Cerebellar nuclear complex (tissue), 1 donor: Measurements from ENCODE around the gene LIPK.
"Not testable (repeated sequence)": the region's sequence is repeated elsewhere in the genome, so short reads cannot be mapped to it uniquely, and the experiment has no call there.

Source experiments
- DNase-seq, 2 experiments: peaks; one replicate each; lab custom pipeline; 2025; lab: John Stamatoyannopoulos, UW

Gene LIPK

GRCh38 chr10:88705958-88706357 is at the start of gene LIPK:
Gene LIPK (plus strand): TSS chr10:88706249. CDS start chr10:88724544, 18,295 bp downstream.
- DNase-seq, result no peak

- DNase-seq, result no peak
Observed at GRCh38 chr10:88657901-88658300, 48.1 kb upstream of the LIPK start.

GRCh38 chr10:88659725-88660597 is 46.1 kb upstream of the LIPK start:
- DNase-seq, result no peak

GRCh38 chr10:88660598-88660884 is 45.5 kb upstream of the LIPK start:
- DNase-seq, result no peak

- no peak for DNase-seq
Observed at GRCh38 chr10:88661018-88661417, 45.0 kb upstream of the LIPK start.

- no peak for DNase-seq
Observed at GRCh38 chr10:88661577-88661976, 44.5 kb upstream of the LIPK start.

- DNase-seq, result not testable (repeated sequence)
Observed at GRCh38 chr10:88663153-88663552, 42.9 kb upstream of the LIPK start.

- no peak for DNase-seq
Observed at GRCh38 chr10:88664142-88664541, 41.9 kb upstream of the LIPK start, which contains the start of gene LIPF. Gene LIPF (plus strand): TSS chr10:88664442. CDS start chr10:88667298, 2,856 bp downstream.

GRCh38 chr10:88668465-88668864 is 37.6 kb upstream of the LIPK start:
- no peak for DNase-seq

GRCh38 chr10:88670497-88670896 is 35.6 kb upstream of the LIPK start:
- DNase-seq, result no peak

GRCh38 chr10:88672041-88672440 is 34.0 kb upstream of the LIPK start:
- no peak for DNase-seq

- no peak for DNase-seq
Observed at GRCh38 chr10:88676283-88677060, 29.6 kb upstream of the LIPK start.

- no peak for DNase-seq
Observed at GRCh38 chr10:88680958-88681357, 25.1 kb upstream of the LIPK start.

- DNase-seq, result no peak
Observed at GRCh38 chr10:88682491-88682890, 23.6 kb upstream of the LIPK start.

- DNase-seq, result no peak
Observed at GRCh38 chr10:88687853-88688467, 18.1 kb upstream of the LIPK start.

- no peak for DNase-seq
Observed at GRCh38 chr10:88689366-88689765, 16.7 kb upstream of the LIPK start.

GRCh38 chr10:88693392-88694020 is 12.5 kb upstream of the LIPK start:
- no peak for DNase-seq

GRCh38 chr10:88702848-88703597 is 3.0 kb upstream of the LIPK start:
- no peak for DNase-seq

- no peak for DNase-seq
Observed at GRCh38 chr10:88707429-88708155, 1.5 kb downstream of the LIPK start.

GRCh38 chr10:88709361-88709760 is 3.3 kb downstream of the LIPK start:
- DNase-seq, result not testable (repeated sequence)

GRCh38 chr10:88715517-88715916 is 9.5 kb downstream of the LIPK start:
- DNase-seq, result no peak
